CD4-positive, alpha-beta T cell treated with Interleukin-17A for 1 hour (primary cell): ENCODE data around the gene CD34.

Experiments
- DNase-seq: peaks from one replicate; pipeline ENCODE4 v3.0.0-alpha.2; 2020

The CD34 gene

DNA sequence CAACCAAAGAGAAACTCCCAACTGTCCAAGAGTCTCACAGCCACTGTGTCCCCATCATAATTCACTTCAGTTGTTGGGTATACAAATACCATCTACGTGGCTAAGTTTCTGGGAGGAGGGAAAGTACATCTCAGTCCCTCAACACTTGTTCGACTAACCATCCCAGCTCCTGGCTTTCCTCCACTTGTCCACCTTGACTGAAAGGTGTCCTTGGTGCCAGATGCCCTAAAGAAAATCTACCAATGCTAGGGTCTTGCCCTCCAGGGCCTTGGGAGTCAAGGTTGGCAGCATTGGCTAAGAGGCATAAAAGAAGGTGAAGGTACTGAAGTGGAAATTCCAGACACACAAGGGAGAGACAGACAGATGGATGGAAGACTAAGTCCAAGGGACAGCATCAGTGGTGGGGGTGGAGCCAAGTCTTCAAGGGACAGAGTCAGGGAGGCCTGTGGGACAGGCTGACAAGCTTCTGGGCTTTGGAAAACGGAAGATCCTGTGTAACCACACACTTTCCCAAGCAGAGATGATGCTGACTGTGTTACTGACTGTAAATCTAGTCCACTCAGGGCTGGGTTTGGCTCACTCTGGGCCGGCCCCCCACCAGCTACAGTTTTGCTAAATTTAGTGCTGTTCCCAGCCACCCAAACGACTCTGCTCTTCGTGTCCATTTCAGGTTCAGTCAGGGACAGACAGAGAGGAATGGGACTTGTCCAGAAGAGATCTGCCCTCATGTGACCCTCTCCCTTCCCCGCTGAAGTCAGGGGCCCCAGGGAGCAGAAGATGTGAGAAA lies 60.1 kb downstream of the CD34 start:
- DNase-seq = no peak

DNA sequence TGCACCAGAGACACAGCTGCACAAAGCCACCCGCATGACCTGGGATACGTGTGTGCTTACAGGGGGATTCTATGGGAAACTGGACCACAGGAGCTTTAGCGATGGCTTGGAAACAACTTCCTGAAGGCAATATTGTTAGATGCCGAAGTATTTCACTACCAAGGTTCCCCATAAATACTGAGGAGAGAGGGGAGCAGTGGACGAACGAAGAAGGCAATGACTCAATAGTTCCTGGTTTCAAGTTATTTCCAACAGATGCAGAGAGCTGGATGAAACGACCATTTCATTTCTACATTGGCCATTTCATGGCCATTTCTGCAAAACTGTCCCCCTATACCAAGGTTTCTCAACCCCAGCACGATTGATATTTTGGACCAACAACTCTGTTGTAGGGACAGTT lies 61.3 kb downstream of the CD34 start:
- DNase-seq = no peak

DNA sequence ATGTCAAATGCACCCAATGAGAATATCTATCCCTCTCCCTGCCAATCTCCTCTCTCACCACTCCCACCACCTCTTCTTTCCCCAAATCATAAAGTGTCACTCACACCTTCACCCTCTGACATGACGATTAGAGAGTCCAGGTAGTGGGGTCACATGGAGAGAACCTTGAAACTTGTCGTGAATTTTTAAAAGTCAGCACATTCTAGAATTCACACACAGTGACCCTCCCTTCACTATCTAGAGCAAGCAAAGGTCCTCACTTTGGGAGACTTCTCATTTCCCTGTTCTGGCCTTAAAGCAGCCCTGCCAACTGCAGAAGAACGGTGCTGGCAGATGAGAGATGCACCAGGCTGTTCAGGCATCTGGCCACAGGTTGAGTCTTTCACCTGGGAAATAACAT lies 61.9 kb downstream of the CD34 start:
- DNase-seq = no peak

DNA sequence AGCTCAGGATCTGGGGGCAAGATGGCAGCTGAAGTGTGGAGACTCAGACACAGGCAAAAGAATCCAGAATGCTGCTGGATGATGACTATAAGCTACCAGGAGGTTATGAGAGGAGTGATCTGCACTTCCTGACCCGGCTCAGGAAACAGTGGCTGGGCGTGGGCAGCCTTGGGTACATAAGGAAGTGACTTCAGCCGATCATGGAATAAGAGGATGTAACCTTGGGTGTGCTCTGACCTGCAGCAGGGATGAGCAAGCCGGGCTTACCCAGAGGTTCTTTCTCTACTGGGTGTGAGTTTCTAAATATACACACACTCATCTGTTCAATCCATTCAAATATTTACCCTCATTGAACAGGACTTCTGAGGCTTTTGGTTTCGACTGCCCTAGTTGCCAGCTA lies 62.7 kb downstream of the CD34 start:
- no peak for DNase-seq

DNA sequence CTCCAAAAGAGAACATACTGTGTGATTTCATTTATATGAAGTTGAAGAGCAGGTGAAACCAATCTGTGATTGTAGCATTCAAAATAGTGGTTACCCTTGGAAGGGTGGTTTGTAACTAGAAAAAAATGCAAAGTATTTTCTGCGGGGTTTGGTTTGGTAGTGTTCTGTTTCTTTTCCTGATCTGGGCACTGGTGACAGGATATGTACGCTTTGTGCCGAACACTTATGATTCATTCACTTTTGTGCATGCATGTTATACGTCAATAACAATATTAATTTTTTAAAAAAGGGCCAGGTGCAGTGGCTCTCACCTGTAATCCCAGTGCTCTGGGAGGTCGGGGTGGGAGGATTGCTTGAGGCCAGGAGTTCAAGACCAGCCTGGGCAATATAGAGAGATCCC lies 63.8 kb downstream of the CD34 start:
- DNase-seq = no peak

DNA sequence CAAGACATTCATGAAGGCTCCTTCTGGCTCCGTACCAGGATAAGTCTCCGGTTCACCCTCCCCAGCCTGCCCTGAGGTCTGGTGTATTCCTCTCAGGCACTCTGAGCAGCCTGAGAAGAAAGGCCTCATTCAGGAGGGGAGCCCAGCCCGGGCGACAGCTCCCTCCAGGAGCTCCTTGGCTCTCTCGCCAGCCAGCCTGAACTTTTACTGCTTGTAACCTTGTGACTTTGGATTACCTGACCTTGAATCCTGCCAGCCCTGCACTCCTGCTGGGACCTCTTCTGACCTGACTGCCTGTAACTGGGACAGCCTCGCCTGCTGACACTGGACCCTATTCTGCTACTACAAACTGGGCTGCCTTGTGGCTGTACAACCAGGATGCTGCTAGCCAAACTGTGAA lies 65.8 kb downstream of the CD34 start:
- no peak for DNase-seq

DNA sequence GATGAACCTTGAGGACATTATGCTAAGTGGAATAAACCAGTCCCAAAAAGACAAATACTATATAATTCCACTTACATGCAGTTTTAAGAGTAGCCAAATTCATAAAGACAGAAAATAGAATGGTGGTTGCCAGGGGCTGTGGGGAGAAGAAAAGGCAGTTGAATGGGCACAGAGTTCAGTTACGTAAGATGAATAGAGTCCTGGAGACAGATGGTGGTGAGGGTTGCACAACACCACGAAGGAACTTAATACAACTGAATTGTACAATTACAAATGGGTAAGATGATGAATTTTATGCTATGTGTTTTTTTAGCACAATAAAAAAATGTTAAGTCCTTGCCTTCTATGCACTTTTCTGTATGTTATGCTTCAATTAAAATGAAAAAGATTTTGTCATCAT lies 66.6 kb downstream of the CD34 start:
- DNase-seq = no peak

DNA sequence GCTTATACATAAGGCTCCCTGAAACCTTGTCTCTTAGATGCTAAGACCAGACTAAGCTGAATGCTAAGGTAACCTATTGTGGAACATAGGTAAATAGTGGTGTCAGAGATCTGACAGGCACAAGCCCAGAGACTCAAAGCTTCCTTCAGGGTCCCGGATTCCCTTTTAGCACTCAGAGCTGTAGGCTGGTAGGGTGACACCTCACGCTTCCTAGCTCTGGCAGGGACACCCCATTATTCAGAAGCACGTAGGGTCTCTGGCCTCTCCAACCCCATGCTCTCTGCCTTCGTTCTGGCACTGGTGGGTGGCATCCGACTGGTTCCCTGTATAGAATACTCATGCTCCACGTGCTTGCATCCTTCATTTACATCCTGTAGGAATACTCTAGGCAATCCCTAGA lies 68.4 kb downstream of the CD34 start:
- no peak for DNase-seq

DNA sequence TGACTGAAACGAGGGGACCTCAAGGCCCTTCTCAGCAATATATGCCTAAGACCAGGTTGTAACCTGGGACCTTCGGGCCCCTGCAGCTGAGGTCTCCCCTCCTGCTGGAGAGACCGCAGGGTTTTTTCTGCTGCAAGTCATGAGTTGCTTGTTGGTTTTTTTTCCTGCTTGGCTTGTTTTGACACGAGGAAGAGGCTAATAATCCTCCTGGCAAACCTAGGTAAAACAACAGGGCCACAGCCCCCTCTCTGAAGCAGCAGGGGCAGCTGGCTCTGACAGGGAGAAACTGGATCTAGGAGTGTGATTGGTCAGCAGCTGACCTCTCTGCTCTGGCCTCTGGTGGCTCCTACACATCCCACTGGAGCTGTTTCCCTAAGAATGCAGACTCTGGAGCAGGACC lies 69.0 kb downstream of the CD34 start:
- no peak for DNase-seq

DNA sequence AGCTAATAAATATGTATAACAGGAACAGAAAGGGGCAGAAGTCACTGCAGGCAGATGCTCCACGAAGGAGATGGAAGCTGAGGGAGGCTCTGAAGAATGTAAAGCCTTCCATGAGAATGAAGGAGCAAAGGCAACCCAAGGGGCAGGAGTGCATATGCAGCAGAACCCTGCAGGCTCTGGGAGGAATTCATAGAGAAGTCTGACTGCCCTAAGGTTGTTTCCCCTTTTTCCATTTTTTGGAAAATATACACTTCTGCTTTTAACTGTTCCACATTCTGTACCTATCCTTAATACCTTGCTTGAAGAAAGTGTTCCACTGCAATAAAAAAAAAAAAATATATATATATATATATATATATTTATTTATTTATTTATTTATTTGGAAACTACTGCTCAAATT lies 69.6 kb downstream of the CD34 start:
- DNase-seq = no peak

DNA sequence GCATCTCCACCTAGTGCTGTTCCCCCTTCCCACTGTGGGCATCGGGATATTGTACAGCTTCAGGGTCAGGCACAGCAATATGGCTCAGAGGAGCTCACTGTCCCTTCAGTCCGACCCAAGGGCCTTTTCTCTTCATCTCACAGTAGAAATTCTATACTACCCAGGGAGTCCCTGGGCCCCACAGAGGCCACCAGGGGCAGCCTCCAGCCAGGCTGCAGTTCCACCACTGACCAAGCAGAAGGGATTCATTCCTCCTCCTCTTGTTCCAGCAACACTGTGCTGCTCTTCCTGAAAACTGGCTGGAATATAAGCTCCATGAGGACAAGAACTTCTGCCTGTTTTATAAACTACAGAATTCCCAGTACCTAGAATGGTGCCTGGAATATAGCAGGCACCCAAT lies 70.5 kb downstream of the CD34 start:
- no peak for DNase-seq

DNA sequence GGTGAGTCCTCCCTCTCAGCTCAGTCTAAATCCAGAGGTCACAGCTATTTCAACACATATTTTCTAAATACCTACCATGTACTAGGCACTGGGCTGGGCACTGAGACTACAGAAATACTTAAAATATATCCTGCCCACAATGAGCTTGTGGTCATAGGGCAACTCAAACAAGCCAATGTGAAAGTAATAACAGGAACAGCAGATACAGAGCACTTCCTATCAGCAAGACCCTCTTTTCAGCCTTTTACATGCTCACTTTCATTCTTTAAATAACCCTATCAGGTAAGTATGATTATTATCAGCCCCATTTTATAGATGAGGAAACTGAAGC lies 71.9 kb downstream of the CD34 start:
- DNase-seq = no peak

DNA sequence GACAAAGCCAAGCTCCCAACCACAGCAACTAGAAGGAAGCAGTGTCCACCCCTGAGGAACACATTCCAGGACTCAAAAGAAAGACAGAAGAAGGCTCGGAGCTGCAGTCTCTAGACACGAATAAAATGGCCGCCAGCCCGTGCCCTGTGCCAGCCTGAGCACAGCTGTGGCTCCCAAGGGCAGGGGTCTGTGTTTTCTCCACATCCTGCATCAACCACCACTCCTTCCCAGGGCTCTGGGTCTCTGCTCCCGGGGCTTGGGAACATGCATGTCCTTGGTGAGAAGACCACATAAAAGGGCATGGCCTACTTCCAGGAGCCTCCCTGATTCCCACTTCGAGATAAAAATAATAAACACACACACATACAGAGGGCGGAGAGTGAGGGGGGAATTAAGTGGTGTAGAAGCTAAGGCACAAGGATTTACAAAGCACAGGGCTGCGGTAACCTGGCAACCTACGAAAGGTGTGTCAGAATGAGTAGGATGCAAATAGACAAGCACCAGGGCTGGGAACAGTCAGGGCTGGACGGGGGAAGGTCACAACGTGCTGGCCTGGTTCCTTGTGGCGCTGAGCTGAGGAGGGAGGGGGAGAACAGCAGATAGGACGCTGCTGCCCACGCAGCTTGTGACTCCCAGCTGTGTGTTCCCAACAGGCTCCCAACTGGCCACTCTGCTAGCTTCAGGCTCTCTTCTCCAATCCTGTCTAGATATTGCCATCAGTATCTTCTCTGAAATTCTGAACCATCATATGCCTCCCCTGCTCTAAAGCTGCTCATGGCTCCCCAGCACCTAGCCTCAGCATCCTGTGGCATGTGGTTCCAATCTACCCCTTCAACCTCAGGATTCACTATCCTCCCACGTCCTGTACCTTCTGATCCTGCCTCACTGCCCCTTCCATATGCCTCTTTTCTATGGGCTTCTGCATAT lies 72.5 kb downstream of the CD34 start:
- no peak for DNase-seq

DNA sequence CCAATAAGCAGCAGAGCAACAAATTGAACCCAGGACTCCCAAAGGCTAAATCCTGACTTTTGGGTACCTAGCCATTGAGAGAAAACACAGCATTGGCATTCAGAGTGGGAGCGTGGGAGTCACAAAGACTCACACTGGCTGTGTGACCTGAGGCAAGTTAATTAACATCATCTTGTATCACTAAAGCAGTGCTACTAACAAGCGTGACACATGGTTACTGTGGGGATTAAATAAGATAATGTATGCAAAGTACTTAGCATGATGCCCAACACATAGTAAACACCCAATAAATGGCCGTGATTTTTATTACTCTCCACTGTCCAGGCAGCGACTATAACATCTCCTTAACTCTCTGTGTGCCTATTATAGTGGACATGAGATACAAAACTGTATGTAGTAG lies 73.3 kb downstream of the CD34 start:
- DNase-seq = no peak

DNA sequence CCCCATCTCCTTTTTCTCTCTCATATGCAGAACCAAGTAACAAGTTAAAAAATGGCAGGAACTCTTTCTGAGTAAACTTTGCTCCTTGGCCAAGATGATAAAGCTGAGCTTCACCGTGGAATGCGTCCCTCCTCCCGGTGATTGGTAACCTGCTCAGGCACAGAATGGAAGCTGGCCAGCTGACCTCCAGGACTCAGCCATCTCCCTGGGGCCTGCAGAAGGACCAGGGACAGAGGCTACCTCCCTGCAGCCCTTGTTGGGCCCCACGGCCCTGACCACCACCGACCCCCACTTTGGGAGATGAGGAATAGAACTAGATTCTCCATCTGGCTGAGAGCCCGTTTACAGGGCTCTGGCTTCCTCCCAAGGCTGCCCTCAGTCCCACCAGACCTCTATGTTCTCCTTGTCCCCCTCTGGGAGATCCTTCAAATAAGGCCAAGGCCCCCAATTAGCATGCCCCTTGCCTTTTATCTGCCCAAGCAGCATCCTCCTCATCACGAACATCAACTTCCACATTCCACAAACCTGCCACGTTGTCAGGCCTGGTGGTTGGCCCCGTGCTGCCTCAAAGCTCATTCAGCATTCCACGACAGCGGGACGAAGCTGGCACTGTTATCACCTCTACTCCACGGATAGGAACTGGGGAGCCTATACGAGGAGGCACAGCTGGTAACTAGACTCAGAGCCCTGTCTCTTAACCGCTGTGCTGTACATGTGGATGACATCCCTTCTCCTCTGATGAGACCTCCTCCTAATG lies 74.2 kb downstream of the CD34 start:
- no peak for DNase-seq

DNA sequence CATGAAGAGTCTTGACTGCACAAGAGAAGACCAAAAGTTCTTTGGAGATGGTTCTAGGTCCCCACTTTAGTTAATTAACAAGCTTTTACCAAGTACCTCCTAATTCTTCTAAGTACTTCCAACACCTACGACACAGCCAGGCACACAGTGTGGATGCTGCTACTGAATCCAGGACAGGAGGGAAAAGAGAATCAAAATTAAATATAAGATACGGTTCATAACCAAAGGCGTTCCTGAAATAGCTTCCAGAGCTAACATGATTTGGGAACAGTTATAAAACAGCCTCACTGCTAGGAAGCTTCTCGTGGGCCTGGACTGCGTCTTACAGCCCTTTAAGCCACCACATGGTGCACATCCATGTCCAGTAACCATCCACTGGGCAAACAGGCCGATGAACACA lies 75.0 kb downstream of the CD34 start:
- no peak for DNase-seq

DNA sequence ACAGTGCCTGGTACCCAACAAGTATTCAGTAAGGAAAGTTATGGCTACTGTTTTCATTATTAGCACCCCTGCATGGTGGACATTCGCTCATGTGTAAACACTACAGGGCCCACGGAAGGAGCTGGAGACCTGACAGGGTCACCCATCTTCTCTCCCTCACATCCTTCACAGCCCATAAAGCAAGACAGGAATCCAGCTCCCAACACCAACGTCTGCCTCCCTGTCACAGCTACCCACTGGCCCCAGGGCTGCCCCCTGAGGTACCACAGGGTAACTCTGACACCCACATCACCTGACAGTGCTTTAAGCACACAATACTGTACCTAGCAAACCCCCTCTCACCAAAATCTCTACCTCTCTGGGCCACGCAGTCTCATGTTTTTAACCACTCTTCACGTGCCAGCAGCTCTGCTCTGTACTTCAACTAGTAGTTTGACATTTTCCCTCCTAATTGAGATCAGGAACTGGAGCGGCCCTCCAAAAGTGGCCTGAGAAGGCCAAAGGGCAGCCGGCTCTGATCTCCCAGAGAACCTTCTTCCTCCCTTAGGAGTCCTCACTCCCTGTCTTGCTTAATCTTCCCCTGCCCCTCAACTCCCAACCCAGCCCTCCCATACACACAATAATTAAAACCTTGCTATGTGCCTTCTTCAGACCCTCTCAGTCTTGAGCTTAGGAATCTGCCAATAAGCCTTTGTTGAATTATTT lies 76.8 kb downstream of the CD34 start:
- DNase-seq = no peak

DNA sequence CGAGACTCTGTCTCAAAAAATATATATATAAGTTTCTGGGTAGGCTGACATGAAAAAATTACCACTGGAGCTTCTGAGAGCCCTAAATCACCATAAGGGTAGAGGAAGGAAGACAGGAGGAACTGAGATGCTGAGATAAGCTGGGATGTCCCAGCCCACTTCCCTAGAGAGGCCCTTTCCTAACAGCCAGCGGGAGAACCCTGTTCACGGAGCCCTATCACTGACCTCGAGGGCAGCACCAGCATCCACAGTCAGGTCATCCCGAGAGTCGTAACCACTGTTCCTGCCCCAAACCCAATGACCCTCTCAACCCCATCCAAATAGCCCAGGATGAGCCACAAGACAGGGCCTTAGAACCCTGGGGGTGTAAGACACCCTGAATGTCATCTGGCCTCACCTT lies 77.5 kb downstream of the CD34 start:
- no peak for DNase-seq

DNA sequence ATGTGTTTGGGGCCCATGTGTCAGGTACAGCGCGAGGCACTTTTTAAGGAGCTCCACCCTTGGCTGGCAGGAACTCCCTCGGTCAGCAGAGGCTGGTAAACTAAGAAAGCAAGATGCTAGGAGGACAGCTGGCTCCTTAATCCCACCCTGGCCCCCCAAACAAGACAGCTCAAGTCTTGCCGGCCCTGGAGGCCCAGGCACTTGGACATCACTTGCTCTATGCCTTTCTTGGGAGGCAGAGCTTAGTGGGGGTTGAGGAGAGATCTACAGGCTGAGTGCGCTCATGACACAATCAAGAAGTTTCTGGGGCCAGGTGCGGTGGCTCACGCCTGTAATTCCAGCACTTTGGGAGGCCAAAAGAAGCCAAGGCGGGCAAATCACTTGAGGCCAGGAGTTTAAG lies 78.1 kb downstream of the CD34 start:
- no peak for DNase-seq

DNA sequence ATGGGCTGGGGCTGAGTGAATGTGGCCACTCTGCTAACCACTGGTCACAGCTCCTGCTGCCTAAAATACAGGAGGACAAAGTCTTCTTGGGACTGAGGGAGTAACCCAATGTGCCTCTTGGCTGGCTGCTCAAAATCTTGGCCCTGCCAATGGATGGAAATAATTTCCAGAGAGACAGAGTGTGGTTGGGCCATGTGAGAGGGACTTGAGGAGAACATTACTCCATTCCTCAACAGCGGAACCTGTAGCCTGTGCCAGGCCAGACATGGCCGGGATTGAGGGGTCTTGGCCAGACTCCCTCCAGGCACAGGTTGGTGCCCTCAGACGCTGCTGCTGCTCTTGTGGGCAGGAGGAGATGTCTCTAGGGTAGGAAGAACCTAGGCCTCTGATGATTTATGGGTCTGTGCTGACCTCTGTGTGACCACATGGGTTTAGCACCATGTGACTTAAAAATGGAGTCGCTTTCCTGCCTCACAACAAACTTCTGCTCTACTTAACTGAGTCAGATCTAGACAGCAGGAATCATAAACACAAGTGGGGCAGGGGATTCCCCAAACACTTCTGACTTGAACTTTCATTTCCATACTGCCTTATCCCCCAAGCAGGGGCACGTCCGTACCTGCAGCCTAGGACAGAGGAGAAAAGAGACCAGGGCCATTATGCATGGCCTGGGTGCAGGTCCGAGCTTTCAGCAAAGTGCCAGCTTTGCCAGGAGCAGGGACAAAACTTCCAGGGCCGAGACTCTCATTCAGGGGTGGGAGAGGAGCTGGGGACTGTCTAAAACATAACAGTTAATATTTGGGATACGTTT lies 79.2 kb downstream of the CD34 start:
- peak; percentile 67 for DNase-seq
